ENCODE data around the gene HBZ. TPM values are rescaled to one million over a fixed set of nuclear protein-coding genes. Genes with fewer than 3 reads are reported as not detected.
A peak's percentile ranks its signal among the peaks of the same experiment; 100 is the strongest.
"Not testable (repeated sequence)": the region's sequence is repeated elsewhere in the genome, so short reads cannot be mapped to it uniquely, and the experiment has no call there.

The HBZ gene
- total RNA-seq, 2 experiments from 2014 or later = not detected

- POLR2A ChIA-PET = no interaction called here
- H3K4me3 Mint-ChIP-seq = no peak overlapping the region
Observed at GRCh38 chr16:185691-186090, 33.2 kb downstream of the HBZ start.

GRCh38 chr16:187330-187729, 34.9 kb downstream of the HBZ start:
- intact Hi-C loops (cut with micrococcal nuclease) = no loop called here
- Mint-ChIP-seq H3K9me3 (no peaks in the 10 kb centered on the region), H3K27me3 (no peaks in the 10 kb centered on the region), H3K4me1 (ENCODE audit: low read depth) (no peaks in the 10 kb centered on the region), H3K36me3 (peaks cover 34% of the 10 kb centered on the region), H3K27ac (no peak overlapping the region), H3K4me3 (no peak overlapping the region)
- DNase-seq = no peak
- POLR2A ChIA-PET = no interaction called here
- CTCF ChIA-PET = interaction anchor here (2.7 kb wide), 1 partner anchor 80 kb away, joined by 8 read pairs; no protein-coding TSS in a partner anchor

More at GRCh38 chr16:185691-186090, 33.2 kb downstream of the HBZ start:
- no peak for DNase-seq
- Mint-ChIP-seq H3K36me3 (peaks cover 24% of the 10 kb centered on the region), H3K27me3 (no peaks in the 10 kb centered on the region), H3K4me1 (ENCODE audit: low read depth) (no peaks in the 10 kb centered on the region), H3K27ac (no peak overlapping the region), H3K9me3 (no peaks in the 10 kb centered on the region)
- intact Hi-C loops (cut with micrococcal nuclease) = no loop called here
- CTCF ChIA-PET = interaction anchor here (0.9 kb wide), 1 partner anchor 79 kb away, joined by 3 read pairs; no protein-coding TSS in a partner anchor

- Mint-ChIP-seq H3K27me3 (no peaks in the 10 kb centered on the region), H3K4me1 (ENCODE audit: low read depth) (no peaks in the 10 kb centered on the region), H3K9me3 (no peaks in the 10 kb centered on the region), H3K4me3 (no peak overlapping the region), H3K36me3 (peaks cover 44% of the 10 kb centered on the region), H3K27ac (no peak overlapping the region)
- peak; percentile 42 for DNase-seq
- intact Hi-C loops (cut with micrococcal nuclease) = no loop called here
- ChIA-PET CTCF (interaction anchor here (0.9 to 2.7 kb wide), 4 partner anchors 40 to 92 kb away, joined by 3 to 8 read pairs (median 4); no protein-coding TSS in a partner anchor), POLR2A (no interaction called here)
Observed at GRCh38 chr16:188674-189073, 36.2 kb downstream of the HBZ start.

GRCh38 chr16:189604-190186, 37.3 kb downstream of the HBZ start:
- Mint-ChIP-seq H3K4me3 (no peak overlapping the region), H3K27me3 (no peaks in the 10 kb centered on the region), H3K4me1 (ENCODE audit: low read depth) (no peaks in the 10 kb centered on the region), H3K9me3 (no peaks in the 10 kb centered on the region), H3K36me3 (peaks cover 45% of the 10 kb centered on the region), H3K27ac (no peak overlapping the region)
- ChIA-PET POLR2A (no interaction called here), CTCF (interaction anchor here (2.7 kb wide), 1 partner anchor 83 kb away, joined by 8 read pairs; no protein-coding TSS in a partner anchor)
- no peak for DNase-seq
- intact Hi-C loops (cut with micrococcal nuclease) = no loop called here

- ChIA-PET POLR2A (no interaction called here), CTCF (interaction anchor here (1.0 to 1.2 kb wide), 3 partner anchors 11 to 126 kb away, joined by 3 read pairs; partner anchors contain the start of gene HBQ1)
- Mint-ChIP-seq H3K4me3 (no peak overlapping the region), H3K27me3 (no peaks in the 10 kb centered on the region), H3K36me3 (peaks cover 46% of the 10 kb centered on the region), H3K27ac (no peak overlapping the region), H3K9me3 (no peaks in the 10 kb centered on the region), H3K4me1 (ENCODE audit: low read depth) (no peaks in the 10 kb centered on the region)
- intact Hi-C loops (cut with micrococcal nuclease) = no loop called here
- DNase-seq = no peak
Observed at GRCh38 chr16:191831-192230, 39.4 kb downstream of the HBZ start.

GRCh38 chr16:192686-193085, 40.2 kb downstream of the HBZ start:
- no peaks in the 10 kb centered on the region for H3K27me3 Mint-ChIP-seq
- H3K9me3 Mint-ChIP-seq = no peaks in the 10 kb centered on the region
- H3K36me3 Mint-ChIP-seq = peaks cover 45% of the 10 kb centered on the region
- H3K4me1 Mint-ChIP-seq (ENCODE audit: low read depth) = no peaks in the 10 kb centered on the region
- ChIA-PET POLR2A (no interaction called here), CTCF (interaction anchor here (0.7 to 1.3 kb wide), 6 partner anchors 12 to 414 kb away, joined by 3 read pairs; partner anchors contain the start of gene HBQ1)
- DNase-seq = no peak
- no peak overlapping the region for H3K27ac Mint-ChIP-seq
- intact Hi-C loops (cut with micrococcal nuclease) = no loop called here
- H3K4me3 Mint-ChIP-seq = no peak overlapping the region

GRCh38 chr16:193441-193840, 41.0 kb downstream of the HBZ start:
- no peak overlapping the region for H3K27ac Mint-ChIP-seq
- no peak for DNase-seq
- intact Hi-C loops (cut with micrococcal nuclease) = no loop called here
- CTCF ChIA-PET = interaction anchor here (0.7 to 1.6 kb wide), 4 partner anchors 13 to 414 kb away, joined by 3 to 5 read pairs (median 3); partner anchors contain the start of gene HBQ1
- no peaks in the 10 kb centered on the region for H3K4me1 Mint-ChIP-seq (ENCODE audit: low read depth)
- no peaks in the 10 kb centered on the region for H3K9me3 Mint-ChIP-seq
- H3K27me3 Mint-ChIP-seq = no peaks in the 10 kb centered on the region
- H3K4me3 Mint-ChIP-seq = no peak overlapping the region
- peaks cover 50% of the 10 kb centered on the region for H3K36me3 Mint-ChIP-seq
- POLR2A ChIA-PET = no interaction called here

GRCh38 chr16:194516-194915, 42.1 kb downstream of the HBZ start:
- H3K9me3 Mint-ChIP-seq = no peaks in the 10 kb centered on the region
- H3K4me1 Mint-ChIP-seq (ENCODE audit: low read depth) = no peaks in the 10 kb centered on the region
- POLR2A ChIA-PET = no interaction called here
- H3K4me3 Mint-ChIP-seq = no peak overlapping the region
- no peak for DNase-seq
- CTCF ChIA-PET = interaction anchor here (0.6 to 1.6 kb wide), 2 partner anchors 14 to 98 kb away, joined by 3 to 5 read pairs; partner anchors contain the start of gene HBQ1
- no peaks in the 10 kb centered on the region for H3K27me3 Mint-ChIP-seq
- H3K36me3 Mint-ChIP-seq = peaks cover 47% of the 10 kb centered on the region
- intact Hi-C loops (cut with micrococcal nuclease) = no loop called here
- no peak overlapping the region for H3K27ac Mint-ChIP-seq

GRCh38 chr16:200388-200787, 47.9 kb downstream of the HBZ start:
- intact Hi-C loops (cut with micrococcal nuclease) = no loop called here
- DNase-seq = no peak
- POLR2A ChIA-PET = no interaction called here
- no peak overlapping the region for H3K27ac Mint-ChIP-seq
- no peaks in the 10 kb centered on the region for H3K4me1 Mint-ChIP-seq (ENCODE audit: low read depth)
- no peak overlapping the region for H3K4me3 Mint-ChIP-seq
- CTCF ChIA-PET = no interaction called here
- peaks cover 27% of the 10 kb centered on the region for H3K36me3 Mint-ChIP-seq
- no peaks in the 10 kb centered on the region for H3K27me3 Mint-ChIP-seq
- no peaks in the 10 kb centered on the region for H3K9me3 Mint-ChIP-seq

GRCh38 chr16:203246-203645, 50.8 kb downstream of the HBZ start:
- CTCF ChIA-PET = no interaction called here

GRCh38 chr16:204046-204445, 51.6 kb downstream of the HBZ start:
- CTCF ChIA-PET = interaction anchor here (1.4 kb wide), 1 partner anchor 158 kb away, joined by 6 read pairs; no protein-coding TSS in a partner anchor
- H3K4me1 Mint-ChIP-seq (ENCODE audit: low read depth); H3K27me3 Mint-ChIP-seq; DNase-seq; H3K9me3 Mint-ChIP-seq; H3K4me3 Mint-ChIP-seq; intact Hi-C loops (cut with micrococcal nuclease); H3K27ac Mint-ChIP-seq: not testable (repeated sequence)
- POLR2A ChIA-PET = interaction anchor here (0.6 kb wide), 1 partner anchor 17 kb away, joined by 3 read pairs; no protein-coding TSS in a partner anchor
- peaks cover 26% of the 10 kb centered on the region for H3K36me3 Mint-ChIP-seq

More at GRCh38 chr16:203246-203645, 50.8 kb downstream of the HBZ start:
- peaks cover 30% of the 10 kb centered on the region for H3K36me3 Mint-ChIP-seq
- no peaks in the 10 kb centered on the region for H3K4me1 Mint-ChIP-seq (ENCODE audit: low read depth)
- no peaks in the 10 kb centered on the region for H3K27me3 Mint-ChIP-seq
- no peaks in the 10 kb centered on the region for H3K9me3 Mint-ChIP-seq
- no peak overlapping the region for H3K27ac Mint-ChIP-seq
- intact Hi-C loops (cut with micrococcal nuclease) = no loop called here
- DNase-seq = no peak
- no peak overlapping the region for H3K4me3 Mint-ChIP-seq
- POLR2A ChIA-PET = no interaction called here
